Adrenal gland (tissue), 12 donors: Measurements from ENCODE around the gene CPA3. TPM values are rescaled to one million over a fixed set of nuclear protein-coding genes. Genes with fewer than 3 reads are reported as not detected.

Experiments
- DNase-seq, 7 donors: peaks; one replicate each; pipeline ENCODE4 v3.0.0-alpha.2; 2019 to 2020
- H3K27ac ChIP-seq, 5 donors: fragments of 200-600 bp; sonication (generic) in 4 of 5; 1 replicate in 3 of 5; 2 replicates in 2 of 5; pipeline versions ENCODE4 v1.5.1 to v1.8.0; 2016 to 2020; ENCODE audit warnings: mild to moderate bottlenecking in 1 of 5
- H3K27me3 ChIP-seq: fragments of 200-600 bp; 2 replicates; pipeline ENCODE4 v1.8.0; 2021
- H3K36me3 ChIP-seq, 2 donors: fragments of 200-600 bp; replicated peaks in 1 of 2; 1 replicate in 1 of 2; 2 replicates in 1 of 2; pipeline versions ENCODE4 v1.5.1 to v1.8.0; 2018 to 2022
- H3K4me1 ChIP-seq, 2 donors: fragments of 200-600 bp; replicated peaks in 1 of 2; 1 replicate in 1 of 2; 2 replicates in 1 of 2; pipeline versions ENCODE4 v1.5.1 to v1.8.0; 2018 to 2021
- H3K4me3 ChIP-seq, 4 donors: fragments of 200-600 bp; sonication (generic) in 3 of 4; one replicate each; pipeline ENCODE4 v1.5.1; 2016 to 2018
- H3K9me3 ChIP-seq, 3 donors: fragments of 200-600 bp; sonication (generic) in 1 of 3; replicated peaks in 1 of 3; 1 replicate in 2 of 3; 2 replicates in 1 of 3; pipeline versions ENCODE4 v1.5.1 to v1.8.0; 2016 to 2021
- CTCF ChIP-seq, 6 experiments: fragments of 450-650 bp in 4 of 6; fragments of 200-600 bp in 2 of 6; sonication (generic) in 1 of 6; IDR thresholded peaks; 1 replicate in 5 of 6; 2 replicates in 1 of 6; pipeline versions ENCODE4 v1.5.1 to v1.8.0; 2016 to 2021; ENCODE audit warnings: antibody characterized with exemption in 6 of 6, mild to moderate bottlenecking in 2 of 6, moderate library complexity in 1 of 6
- POLR2A ChIP-seq, 2 donors: fragments of 450-650 bp; IDR thresholded peaks; one replicate each; pipeline ENCODE4 v1.6.1; 2017; ENCODE audit warnings: antibody characterized with exemption in 2 of 2, mild to moderate bottlenecking in 2 of 2, moderate library complexity in 1 of 2
- WGBS, 4 donors: extraction: QIAGEN DNeasy Blood & Tissue Kit in 2 of 4; methylation state at CpG; one replicate each; pipeline versions ENCODE4 v1.1.5 to v1.1.7; 2013 to 2017; 5-methylcytosine and 5-hydroxymethylcytosine counted together
- intact Hi-C, 2 donors: fragments of 100-400 bp; cut with DNase I; formaldehyde crosslinking; loops; one replicate each; pipeline versions ENCODE4 v1.14.1 to v1.15.0; 2022 to 2023
- polyA plus RNA-seq, 3 donors: library from polyadenylated mRNA; stranded (reverse); fragments of 200-250 nt in 2 of 3; fragments of 350-450 nt in 1 of 3; fragmentation: Illumina TruSeq in 1 of 3; extraction: RNeasy Lipid Tissue Mini Kit (QIAGEN cat#74804) in 1 of 3; gene quantifications; one replicate each; pipeline ENCODE4 v1.2.3, GENCODE V29; 2013 to 2014
- total RNA-seq, 9 donors: library from RNA; depleted of rRNA in 4 of 9; stranded (reverse); fragments of >200 nt in 4 of 9; fragments of 120-200 nt in 1 of 9; fragmentation: NEBNext Ultra II Directional in 1 of 9; extraction: Animal tissue kit (Norgen Biotek cat#: 25700) in 1 of 9; gene quantifications; one replicate each; pipeline versions ENCODE4 v1.1.0 to v1.2.4, GENCODE V29; 2013 to 2023
- donor health status: healthy with polysubstance abuse.
- donor health status: Bipolar disorder and iron deficiency.
- donor health status: DM: yes; HTN: yes; CAD: no.
- donor health status: DM: no; HTN: no; CAD: no.
- donor health status: DM: no; HTN: no; CAD: no.
- donor health status: DM: yes; HTN: yes; CAD: no.

Gene CPA3
- total and polyA plus RNA-seq, 12 donors = 0.39 to 4.1 (median 0.78) TPM; not detected in 3

GRCh38 chr3:148911173-148911572 lies 46.1 kb downstream of the CPA3 start:
- Histone ChIP-seq H3K4me3 (no peak overlapping the region), H3K9me3 (no peaks in the 10 kb centered on the region), H3K36me3 (no peaks in the 10 kb centered on the region), H3K4me1 (no peaks in the 10 kb centered on the region), H3K27me3 (no peaks in the 10 kb centered on the region), H3K27ac (no peak overlapping the region)
- TF ChIP-seq CTCF (IDR thresholded peaks at IDR 0.05) (no peak), POLR2A (IDR thresholded peaks at IDR 0.05) (no peak)
- no peak for DNase-seq
- intact Hi-C loops = no loop called here
- WGBS, 4 donors = 82 to 86% (median 85%) methylated on average over 2 of the region's 2 CpGs

DNA sequence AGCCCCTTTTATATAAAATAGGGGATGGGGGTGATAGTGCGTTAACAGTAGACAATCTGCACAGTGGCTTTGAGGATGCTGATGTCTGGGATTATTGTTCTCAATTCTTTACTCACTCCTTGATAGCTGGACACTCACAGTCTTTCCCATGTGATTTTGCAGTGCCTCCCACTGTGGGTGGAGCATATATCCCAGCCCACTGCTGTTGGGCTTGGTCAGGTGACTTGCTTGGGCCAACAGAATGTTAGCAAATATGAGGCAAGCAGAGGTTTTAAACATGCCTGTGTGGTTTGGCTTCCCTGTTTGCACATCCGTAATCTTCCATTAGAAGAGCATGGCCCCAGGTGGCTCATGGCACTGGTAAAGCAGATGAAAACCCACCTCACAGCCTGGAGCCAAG lies 46.5 kb downstream of the CPA3 start:
- no peak for DNase-seq
- Histone ChIP-seq H3K27me3 (no peaks in the 10 kb centered on the region), H3K4me3 (no peak overlapping the region), H3K9me3 (no peaks in the 10 kb centered on the region), H3K27ac (no peak overlapping the region), H3K4me1 (no peaks in the 10 kb centered on the region), H3K36me3 (no peaks in the 10 kb centered on the region)
- intact Hi-C loops = no loop called here
- TF ChIP-seq POLR2A (IDR thresholded peaks at IDR 0.05) = no peak
- TF ChIP-seq CTCF (IDR thresholded peaks at IDR 0.05) = no peak
- 93 to 97% (median 95%) methylated on average over 2 of the region's 2 CpGs for WGBS, 4 donors

- no peaks in the 10 kb centered on the region for H3K9me3 ChIP-seq
- no peak overlapping the region for H3K4me3 ChIP-seq
- no peak for DNase-seq
- H3K27me3 ChIP-seq = no peaks in the 10 kb centered on the region
- TF ChIP-seq CTCF (IDR thresholded peaks at IDR 0.05) (no peak), POLR2A (IDR thresholded peaks at IDR 0.05) (no peak)
- H3K36me3 ChIP-seq = no peaks in the 10 kb centered on the region
- no peak overlapping the region for H3K27ac ChIP-seq
- H3K4me1 ChIP-seq = no peaks in the 10 kb centered on the region
- WGBS, 4 donors = 84 to 90% (median 87%) methylated on average over 1 of the region's 1 CpG
- intact Hi-C loops = no loop called here
These were observed 50.0 kb downstream of the CPA3 start for GRCh38 chr3:148914936-148915690.

DNA sequence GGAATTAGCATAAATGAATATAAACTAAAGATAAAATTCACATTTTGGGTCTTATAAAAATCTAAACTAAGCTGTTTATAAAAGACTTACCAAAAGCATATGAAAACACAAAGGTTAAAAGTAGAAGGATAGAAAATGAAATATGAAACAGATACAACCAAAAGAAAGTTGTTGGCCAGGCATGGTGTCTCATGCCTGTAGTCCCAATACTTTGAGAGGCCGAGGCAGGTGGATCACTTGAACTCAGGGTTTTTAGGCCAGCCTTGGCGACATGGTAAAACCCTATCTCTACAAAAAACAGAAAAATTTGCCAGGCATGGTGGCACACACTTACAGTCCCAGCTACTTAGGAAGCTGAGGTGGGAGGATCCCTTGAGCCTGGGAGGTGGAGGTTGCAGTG lies 51.0 kb downstream of the CPA3 start:
- Histone ChIP-seq H3K4me1 (no peaks in the 10 kb centered on the region), H3K9me3 (no peaks in the 10 kb centered on the region), H3K27ac (no peak overlapping the region), H3K27me3 (no peaks in the 10 kb centered on the region), H3K4me3 (no peak overlapping the region), H3K36me3 (no peaks in the 10 kb centered on the region)
- WGBS, 4 donors = 90 to 98% (median 94%) methylated on average over 2 of the region's 2 CpGs
- DNase-seq = no peak
- TF ChIP-seq POLR2A (IDR thresholded peaks at IDR 0.05) = no peak
- TF ChIP-seq CTCF (IDR thresholded peaks at IDR 0.05) = no peak
- intact Hi-C loops = no loop called here
